Bronchial smooth muscle cell (primary cell): ENCODE measurements around the gene AATK. TPM values are rescaled to one million over a fixed set of nuclear protein-coding genes. Genes with fewer than 3 reads are reported as not detected.

Experiments
- total RNA-seq: library from RNA; depleted of rRNA; stranded (reverse); fragments of >200 nt; gene quantifications from 2 replicates; pipeline ENCODE4 v1.2.1, GENCODE V29; 2014

The AATK gene, protein sequence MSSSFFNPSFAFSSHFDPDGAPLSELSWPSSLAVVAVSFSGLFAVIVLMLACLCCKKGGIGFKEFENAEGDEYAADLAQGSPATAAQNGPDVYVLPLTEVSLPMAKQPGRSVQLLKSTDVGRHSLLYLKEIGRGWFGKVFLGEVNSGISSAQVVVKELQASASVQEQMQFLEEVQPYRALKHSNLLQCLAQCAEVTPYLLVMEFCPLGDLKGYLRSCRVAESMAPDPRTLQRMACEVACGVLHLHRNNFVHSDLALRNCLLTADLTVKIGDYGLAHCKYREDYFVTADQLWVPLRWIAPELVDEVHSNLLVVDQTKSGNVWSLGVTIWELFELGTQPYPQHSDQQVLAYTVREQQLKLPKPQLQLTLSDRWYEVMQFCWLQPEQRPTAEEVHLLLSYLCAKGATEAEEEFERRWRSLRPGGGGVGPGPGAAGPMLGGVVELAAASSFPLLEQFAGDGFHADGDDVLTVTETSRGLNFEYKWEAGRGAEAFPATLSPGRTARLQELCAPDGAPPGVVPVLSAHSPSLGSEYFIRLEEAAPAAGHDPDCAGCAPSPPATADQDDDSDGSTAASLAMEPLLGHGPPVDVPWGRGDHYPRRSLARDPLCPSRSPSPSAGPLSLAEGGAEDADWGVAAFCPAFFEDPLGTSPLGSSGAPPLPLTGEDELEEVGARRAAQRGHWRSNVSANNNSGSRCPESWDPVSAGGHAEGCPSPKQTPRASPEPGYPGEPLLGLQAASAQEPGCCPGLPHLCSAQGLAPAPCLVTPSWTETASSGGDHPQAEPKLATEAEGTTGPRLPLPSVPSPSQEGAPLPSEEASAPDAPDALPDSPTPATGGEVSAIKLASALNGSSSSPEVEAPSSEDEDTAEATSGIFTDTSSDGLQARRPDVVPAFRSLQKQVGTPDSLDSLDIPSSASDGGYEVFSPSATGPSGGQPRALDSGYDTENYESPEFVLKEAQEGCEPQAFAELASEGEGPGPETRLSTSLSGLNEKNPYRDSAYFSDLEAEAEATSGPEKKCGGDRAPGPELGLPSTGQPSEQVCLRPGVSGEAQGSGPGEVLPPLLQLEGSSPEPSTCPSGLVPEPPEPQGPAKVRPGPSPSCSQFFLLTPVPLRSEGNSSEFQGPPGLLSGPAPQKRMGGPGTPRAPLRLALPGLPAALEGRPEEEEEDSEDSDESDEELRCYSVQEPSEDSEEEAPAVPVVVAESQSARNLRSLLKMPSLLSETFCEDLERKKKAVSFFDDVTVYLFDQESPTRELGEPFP (N-terminal part only)
- total RNA-seq: 0.32 TPM in 1 of 2 replicates, not detected in the other

DNA sequence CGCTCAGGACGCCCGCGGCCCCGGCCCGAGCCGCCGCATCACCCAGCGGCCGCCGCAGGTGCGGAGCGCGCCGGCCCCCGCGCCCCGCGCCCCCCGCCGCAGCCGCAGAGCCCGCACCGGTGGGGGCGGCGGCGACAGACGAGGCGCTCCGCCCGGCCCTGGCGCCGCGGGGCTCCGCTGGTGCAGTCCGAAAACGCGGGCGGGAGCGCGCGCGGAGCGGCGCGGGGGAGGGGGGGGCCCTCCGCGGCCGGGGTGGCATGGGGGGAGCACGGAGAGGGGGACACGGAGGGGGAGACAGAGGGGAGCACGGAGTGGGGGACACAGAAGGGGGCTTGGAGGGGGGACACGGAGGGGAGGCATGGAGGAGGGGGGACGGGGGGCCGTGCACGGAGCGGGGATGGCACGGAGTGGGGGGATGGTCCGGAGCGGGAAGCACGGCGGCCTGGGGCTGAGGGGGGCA, at the start of gene AATK:
AATK (minus strand) TSS at position 189 of the 460 bp plus-strand sequence. CDS start 229 bp downstream, outside the sequence.

GRCh38 chr17:81165246-81166032, 582 bp downstream of the AATK start, which contains the start of gene PVALEF:
Gene PVALEF, plus strand, starts transcription at chr17:81165507. Its CDS starts 15,720 bp downstream, at chr17:81181227.

Other genes starting within 250 kb of the AATK start
- 9.8 and 12.0 TPM in 2 replicates for gene CHMP6, start 174.4 kb downstream of the AATK start, total RNA-seq
- gene BAIAP2, start 131.1 kb downstream of the AATK start, total RNA-seq: 22.3 and 28.5 TPM in 2 replicates
- not detected in 2 replicates for gene PVALEF, start 714 bp downstream of the AATK start, total RNA-seq
- 11.7 and 13.7 TPM in 2 replicates for gene CEP131, start 56.7 kb upstream of the AATK start, total RNA-seq
- gene TEPSIN, start 72.8 kb upstream of the AATK start, total RNA-seq: 8.2 and 11.3 TPM in 2 replicates
- gene NDUFAF8, start 73.1 kb upstream of the AATK start, total RNA-seq: 43.7 and 71.5 TPM in 2 replicates
- gene SLC38A10, start 129.1 kb upstream of the AATK start, total RNA-seq: 47.0 and 49.5 TPM in 2 replicates
- gene BAHCC1, start 229.2 kb upstream of the AATK start, total RNA-seq: 4.4 and 5.1 TPM in 2 replicates